8988T (cell line): ENCODE data around the gene POLR2L.
A peak's percentile ranks its signal among the peaks of the same experiment; 100 is the strongest.

Experiments used
- DNase-seq: peaks from one replicate; pipeline ENCODE4 v3.0.0; 2011

The POLR2L gene

GRCh38 chr11:824942-825341, 17.4 kb downstream of the POLR2L start:
- no peak for DNase-seq

GRCh38 chr11:824292-824880, 17.9 kb downstream of the POLR2L start:
- DNase-seq = no peak

GRCh38 chr11:823441-824291, 18.7 kb downstream of the POLR2L start:
- no peak for DNase-seq

GRCh38 chr11:821512-822371, 20.6 kb downstream of the POLR2L start:
- DNase-seq = no peak

- DNase-seq = peak; percentile 97
Measured at GRCh38 chr11:820655-821511, 21.4 kb downstream of the POLR2L start.

- DNase-seq = peak; percentile 96
Measured at GRCh38 chr11:819943-820649, 22.2 kb downstream of the POLR2L start.

GRCh38 chr11:819129-819931, 23.0 kb downstream of the POLR2L start:
- DNase-seq = peak; percentile 94

GRCh38 chr11:818396-819128, 23.8 kb downstream of the POLR2L start, which contains the start of gene PNPLA2:
TSS of gene PNPLA2 (plus strand) at chr11:818914. CDS start at chr11:819719, 805 bp downstream.
- no peak for DNase-seq

GRCh38 chr11:816433-816779, 25.9 kb downstream of the POLR2L start:
- DNase-seq = no peak

GRCh38 chr11:815675-816432, 26.5 kb downstream of the POLR2L start:
- DNase-seq = no peak

- no peak for DNase-seq
Measured at GRCh38 chr11:813456-814096, 28.8 kb downstream of the POLR2L start.

GRCh38 chr11:813072-813455, 29.3 kb downstream of the POLR2L start:
- no peak for DNase-seq

GRCh38 chr11:812390-812789, 29.9 kb downstream of the POLR2L start:
- no peak for DNase-seq

GRCh38 chr11:811446-812245, 30.7 kb downstream of the POLR2L start:
- no peak for DNase-seq

GRCh38 chr11:810040-810567, 32.2 kb downstream of the POLR2L start:
- no peak for DNase-seq

GRCh38 chr11:809287-810039, 32.9 kb downstream of the POLR2L start, which contains the start of gene RPLP2:
TSS of gene RPLP2 (plus strand) at chr11:809967. CDS start at chr11:810235, 268 bp downstream.
- DNase-seq = peak; percentile 99
